CD4-positive, alpha-beta T cell (primary cell): ENCODE results near the gene SLC5A12. TPM values are rescaled to one million over a fixed set of nuclear protein-coding genes. Genes with fewer than 3 reads are reported as not detected.

Source experiments
- ATAC-seq: fragments of 200-7000 bp; cut with Tn5 transposase; one replicate; pipeline ENCODE4 v1.10.0; 2022; ENCODE audit warnings: mild to moderate bottlenecking; ENCODE audit not compliant: poor library complexity
- CTCF ChIA-PET: fragments of 350-600 bp; sonication (Branson Sonifier 250); formaldehyde crosslinking; loops from one replicate; lab custom pipeline; 2021; ENCODE audit warnings: antibody characterized with exemption, inconsistent platforms; lab: Charles Lee
- POLR2A ChIA-PET: fragments of 350-600 bp; sonication (Branson Sonifier 250); formaldehyde crosslinking; loops from one replicate; lab custom pipeline; 2021; ENCODE audit warnings: antibody characterized with exemption, inconsistent platforms; lab: Charles Lee
- DNase-seq, 14 experiments: peaks; one replicate each; pipeline ENCODE4 v3.0.0-alpha.2; 2013 to 2020; ENCODE audit warnings: mixed read lengths in 2 of 14
- H3K27ac ChIP-seq, 2 donors: one replicate each; pipeline versions ENCODE4 v1.5.1 to v1.7.0; 2013; ENCODE audit warnings: low read length in 2 of 2, low read depth in 1 of 2, mild to moderate bottlenecking in 1 of 2
- H3K27me3 ChIP-seq, 2 experiments: 1 replicate in 1 of 2; 2 replicates in 1 of 2; pipeline versions ENCODE4 v1.6.1 to v1.7.0; 2013; ENCODE audit warnings: low read length in 2 of 2, control low read depth in 1 of 2, mild to moderate bottlenecking in 1 of 2, moderate library complexity in 1 of 2; ENCODE audit not compliant: insufficient read depth in 2 of 2, control insufficient read depth in 1 of 2
- H3K36me3 ChIP-seq: one replicate; pipeline ENCODE4 v1.6.1; 2013; ENCODE audit warnings: low read length, control low read depth; ENCODE audit not compliant: insufficient read depth
- H3K4me1 ChIP-seq: one replicate; pipeline ENCODE4 v1.6.1; 2013; ENCODE audit warnings: low read length, control low read depth; ENCODE audit not compliant: insufficient read depth
- H3K4me3 ChIP-seq: one replicate; pipeline ENCODE4 v1.5.1; 2013; ENCODE audit warnings: mild to moderate bottlenecking, low read length, moderate library complexity
- H3K9me3 ChIP-seq, 2 experiments: 1 replicate in 1 of 2; 2 replicates in 1 of 2; pipeline versions ENCODE4 v1.6.1 to v1.7.0; 2013; ENCODE audit warnings: low read length in 2 of 2, mild to moderate bottlenecking in 2 of 2, control low read depth in 1 of 2, moderate library complexity in 1 of 2; ENCODE audit not compliant: control insufficient read depth in 1 of 2, insufficient read depth in 1 of 2
- H3K27ac Mint-ChIP-seq: one replicate; pipeline ENCODE4 v1.8.0; 2020; ENCODE audit warnings: mixed read lengths
- H3K27me3 Mint-ChIP-seq: one replicate; pipeline ENCODE4 v1.8.0; 2021; ENCODE audit warnings: mixed read lengths
- H3K36me3 Mint-ChIP-seq: one replicate; pipeline ENCODE4 v1.8.0; 2021; ENCODE audit warnings: low read depth, mixed read lengths
- H3K4me1 Mint-ChIP-seq: one replicate; pipeline ENCODE4 v1.8.0; 2021; ENCODE audit warnings: low read depth, mixed read lengths
- H3K4me3 Mint-ChIP-seq: one replicate; pipeline ENCODE4 v1.8.0; 2020; ENCODE audit warnings: mild to moderate bottlenecking, mixed read lengths
- H3K9me3 Mint-ChIP-seq: one replicate; pipeline ENCODE4 v1.8.0; 2020; ENCODE audit warnings: mixed read lengths
- CTCF ChIP-seq: fragments of 200-600 bp; IDR thresholded peaks from one replicate; pipeline ENCODE4 v1.8.0; 2022; ENCODE audit warnings: antibody characterized with exemption, mild to moderate bottlenecking
- intact Hi-C, 2 experiments: fragments of 100-400 bp; cut with DNase I in 1 of 2; cut with micrococcal nuclease in 1 of 2; formaldehyde crosslinking; loops; one replicate each; pipeline versions ENCODE4 v1.15.1 to v1.9.0; 2023 to 2025; cut with DNase I, micrococcal nuclease
- total RNA-seq, 174 experiments: library from RNA in 2 of 174; stranded (reverse) in 2 of 174; gene quantifications; one replicate each; pipeline ENCODE4 v1.2.3 and lab custom pipeline; 2021 to 2026

The SLC5A12 gene
- total RNA-seq, 2 experiments from 2014 or later = not detected

- H3K36me3 ChIP-seq = no peaks in the 10 kb centered on the region
- no peak for TF ChIP-seq CTCF
- Mint-ChIP-seq H3K27ac (no peak overlapping the region), H3K9me3 (no peaks in the 10 kb centered on the region), H3K4me1 (no peaks in the 10 kb centered on the region), H3K36me3 (no peaks in the 10 kb centered on the region), H3K4me3 (no peak overlapping the region), H3K27me3 (no peaks in the 10 kb centered on the region)
- no peak for DNase-seq
- H3K4me3 ChIP-seq = no peak overlapping the region
- POLR2A ChIA-PET = no interaction called here
- intact Hi-C loops = no loop called here
- no peaks in the 10 kb centered on the region for H3K27me3 ChIP-seq
- peaks cover 0 to 3% of the 10 kb centered on the region in 2 experiments for H3K9me3 ChIP-seq
- CTCF ChIA-PET = no interaction called here
- H3K27ac ChIP-seq = no peak overlapping the region
- no peaks in the 10 kb centered on the region for H3K4me1 ChIP-seq
- no peak for ATAC-seq
Measured at GRCh38 chr11:26703411-26704191, 18.3 kb downstream of the SLC5A12 start.

GRCh38 chr11:26702406-26702805 lies 19.5 kb downstream of the SLC5A12 start:
- Mint-ChIP-seq H3K4me1 (no peaks in the 10 kb centered on the region), H3K4me3 (no peak overlapping the region), H3K27ac (no peak overlapping the region), H3K36me3 (no peaks in the 10 kb centered on the region), H3K9me3 (no peaks in the 10 kb centered on the region), H3K27me3 (no peaks in the 10 kb centered on the region)
- no peak for ATAC-seq
- CTCF ChIA-PET = no interaction called here
- TF ChIP-seq CTCF = no peak
- intact Hi-C loops = no loop called here
- no peaks in the 10 kb centered on the region for H3K36me3 ChIP-seq
- POLR2A ChIA-PET = no interaction called here
- no peaks in the 10 kb centered on the region for H3K27me3 ChIP-seq
- no peak overlapping the region for H3K27ac ChIP-seq
- peaks cover 0 to 8% of the 10 kb centered on the region in 2 experiments for H3K9me3 ChIP-seq
- DNase-seq = no peak
- H3K4me3 ChIP-seq = no peak overlapping the region
- no peaks in the 10 kb centered on the region for H3K4me1 ChIP-seq

- no peak for TF ChIP-seq CTCF
- Mint-ChIP-seq H3K9me3 (no peaks in the 10 kb centered on the region), H3K27me3 (no peaks in the 10 kb centered on the region), H3K4me3 (no peak overlapping the region), H3K27ac (no peak overlapping the region), H3K36me3 (no peaks in the 10 kb centered on the region), H3K4me1 (no peaks in the 10 kb centered on the region)
- ChIA-PET POLR2A (no interaction called here), CTCF (no interaction called here)
- Histone ChIP-seq H3K27me3 (no peaks in the 10 kb centered on the region), H3K4me1 (no peaks in the 10 kb centered on the region), H3K27ac (no peak overlapping the region), H3K36me3 (no peaks in the 10 kb centered on the region), H3K9me3 (peaks cover 0 to 8% of the 10 kb centered on the region in 2 experiments), H3K4me3 (no peak overlapping the region)
- intact Hi-C loops = no loop called here
- DNase-seq = no peak
- no peak for ATAC-seq
Measured at GRCh38 chr11:26700574-26701235, 21.2 kb downstream of the SLC5A12 start.
